HT-29 (cell line): Measurements from ENCODE around the gene SYNE2. TPM values are rescaled to one million over a fixed set of nuclear protein-coding genes. Genes with fewer than 3 reads are reported as not detected.

Experiments used
- DNase-seq: peaks from one replicate; pipeline ENCODE4 v3.0.0-alpha.2; 2015; ENCODE audit warnings: low spot score
- total RNA-seq: library from RNA; depleted of rRNA; stranded (reverse); fragments of >200 nt; shearing (Covaris generic); gene quantifications from 2 replicates; pipeline ENCODE4 v1.2.3, GENCODE V29; 2014

Gene SYNE2
- total RNA-seq, 1 experiment from 2014 or later, result 96.2 TPM

GRCh38 chr14:63910583-63911363 is 58.0 kb downstream of the SYNE2 start:
- DNase-seq, result no peak

GRCh38 chr14:63911404-63911803 is 58.6 kb downstream of the SYNE2 start:
- DNase-seq, result no peak

DNA sequence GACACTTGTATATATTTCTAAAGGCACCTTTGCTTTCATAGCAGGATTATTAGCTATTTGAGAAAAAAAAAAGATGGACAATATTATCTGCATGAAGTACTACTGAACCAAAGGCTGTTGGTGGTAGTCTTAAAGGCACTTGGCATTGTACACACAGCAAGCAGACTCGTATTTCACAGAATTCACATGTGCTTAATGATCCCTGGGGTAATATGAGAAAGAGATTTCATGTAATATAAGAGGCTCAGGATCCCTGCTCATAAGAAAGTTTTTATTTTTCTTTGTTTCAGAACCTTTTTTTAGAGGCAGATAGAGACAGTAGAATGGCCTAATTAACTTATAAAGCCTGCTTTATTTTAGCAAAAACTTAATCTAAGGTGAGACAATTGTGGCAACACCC is 59.5 kb downstream of the SYNE2 start:
- DNase-seq, result no peak

- no peak for DNase-seq
These were observed 65.6 kb downstream of the SYNE2 start for GRCh38 chr14:63918411-63918810.

DNA sequence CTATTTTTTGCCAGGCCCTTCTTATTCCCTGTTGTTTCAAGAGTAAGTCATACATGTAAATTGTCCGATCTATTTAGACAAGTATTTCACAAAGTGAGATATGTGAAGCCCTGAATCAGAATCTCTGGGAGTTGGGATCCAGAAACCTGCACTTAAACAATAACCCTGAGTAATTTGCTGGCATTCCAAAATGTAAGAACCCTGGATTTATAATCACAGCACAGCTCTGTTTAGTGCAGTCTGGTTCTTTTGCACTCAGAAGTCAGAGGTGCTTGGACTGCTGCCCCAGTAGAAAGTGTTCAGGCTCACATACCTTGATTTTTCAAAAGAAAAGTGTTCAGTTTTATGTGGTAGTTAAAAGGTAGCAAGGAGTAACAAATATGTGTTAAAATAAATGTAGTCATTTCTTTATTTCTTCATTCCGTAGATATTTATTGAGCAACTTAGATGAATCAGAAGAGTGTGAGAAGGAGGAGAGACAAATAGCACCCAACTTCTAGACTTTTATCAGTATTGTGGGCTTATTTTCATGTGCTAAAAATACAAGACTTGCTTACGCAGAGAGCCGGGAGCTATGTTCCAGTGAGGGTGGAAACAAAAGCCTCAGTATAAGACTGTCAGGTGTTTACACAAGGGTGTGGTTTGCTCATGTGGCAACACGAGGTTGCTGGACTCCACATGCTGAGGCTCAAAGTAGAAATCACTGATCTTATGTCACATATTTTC is 70.1 kb downstream of the SYNE2 start:
- DNase-seq, result peak; percentile 61

DNA sequence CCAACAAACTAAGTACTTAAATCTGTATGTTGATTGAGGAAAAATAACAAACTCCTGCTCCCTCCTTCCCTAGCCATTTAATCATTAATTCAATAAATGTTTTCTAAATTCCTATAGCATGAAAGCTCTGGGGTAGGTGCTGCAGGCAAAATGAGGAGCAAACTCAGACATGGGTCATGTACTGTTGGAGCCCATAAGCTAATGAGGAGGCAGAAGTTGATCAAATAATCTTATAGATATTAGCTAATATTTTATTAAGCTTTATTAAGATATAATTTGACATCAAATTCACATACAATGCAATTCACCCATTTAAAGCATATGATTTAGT is 70.6 kb downstream of the SYNE2 start:
- DNase-seq, result no peak

DNA sequence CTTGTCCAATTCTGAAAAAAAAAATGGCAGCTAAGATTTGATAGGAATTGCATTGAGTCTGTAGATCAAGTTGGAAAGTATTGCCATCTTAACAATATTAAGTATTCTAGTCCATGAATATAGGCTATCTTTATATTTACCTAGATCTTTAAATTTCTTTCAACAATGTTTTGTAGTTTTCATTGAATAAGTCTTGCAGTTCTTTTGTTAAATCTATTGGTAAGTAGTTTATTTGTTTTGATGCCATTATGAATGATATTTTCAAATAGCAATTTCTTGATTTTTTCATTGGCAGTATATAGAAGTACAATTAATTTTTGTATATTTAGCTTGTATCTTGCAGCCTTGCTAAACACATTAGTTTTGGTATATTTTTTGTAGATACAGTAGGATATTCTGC is 71.6 kb downstream of the SYNE2 start:
- DNase-seq, result no peak

DNA sequence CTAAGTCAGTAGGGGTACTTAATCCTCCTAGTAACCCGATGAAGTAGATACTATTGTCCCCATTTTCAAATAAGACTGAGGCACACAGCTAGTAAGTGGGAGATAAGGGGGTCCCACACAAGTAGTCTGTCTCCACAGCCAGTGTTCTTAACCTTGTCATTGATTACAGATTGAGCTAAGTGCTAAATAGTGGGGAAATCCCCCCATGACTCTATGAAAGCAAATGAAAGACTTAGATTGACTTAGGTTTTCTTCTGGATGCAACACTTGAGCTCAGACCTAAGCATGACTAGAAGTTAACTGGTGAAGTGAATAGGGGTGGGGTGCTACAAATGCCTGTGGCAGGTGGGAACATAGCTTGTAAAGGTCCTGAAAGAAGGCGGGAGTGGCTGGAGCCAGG is 73.8 kb downstream of the SYNE2 start:
- no peak for DNase-seq

DNA sequence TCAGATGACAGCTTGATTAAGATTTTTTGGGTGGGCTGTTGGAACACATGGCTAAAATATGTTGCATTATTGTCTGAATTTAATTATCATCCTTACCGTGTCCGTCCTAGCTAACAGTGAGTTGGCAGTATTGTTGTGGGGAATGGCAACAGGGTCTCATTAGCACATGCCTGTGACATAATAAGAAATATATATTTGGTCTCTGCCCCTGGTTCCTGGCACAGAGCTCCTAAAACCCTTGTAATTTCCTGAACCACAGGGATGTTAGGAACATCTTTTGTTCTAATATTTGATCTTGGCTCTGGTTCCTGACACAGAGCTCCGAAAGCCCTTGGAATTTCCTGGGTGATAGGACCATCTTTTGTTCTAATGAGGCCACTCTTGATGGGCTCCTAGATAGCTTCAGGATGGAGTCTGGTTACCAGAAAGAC is 76.0 kb downstream of the SYNE2 start:
- no peak for DNase-seq

- no peak for DNase-seq
These were observed 80.3 kb downstream of the SYNE2 start for GRCh38 chr14:63933110-63933509.

DNA sequence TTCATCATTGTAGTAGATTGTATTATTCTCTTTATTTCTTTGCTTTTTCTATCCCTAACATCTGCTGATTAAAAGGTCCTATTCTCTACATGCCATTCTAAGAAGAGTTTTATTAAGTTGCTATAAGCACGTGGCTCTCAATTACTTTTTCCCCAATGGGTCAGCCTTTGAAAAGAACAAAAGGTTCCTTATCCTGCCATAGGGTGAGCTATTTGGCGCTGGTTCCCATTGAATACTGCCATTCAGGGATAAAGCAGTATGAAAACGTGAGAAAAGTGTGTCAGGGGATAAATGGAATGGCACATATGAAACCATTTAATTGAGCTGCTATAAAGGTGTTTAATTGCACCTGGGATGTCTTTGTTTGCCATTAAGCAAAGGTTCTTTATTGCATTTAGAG is 80.9 kb downstream of the SYNE2 start:
- no peak for DNase-seq

DNA sequence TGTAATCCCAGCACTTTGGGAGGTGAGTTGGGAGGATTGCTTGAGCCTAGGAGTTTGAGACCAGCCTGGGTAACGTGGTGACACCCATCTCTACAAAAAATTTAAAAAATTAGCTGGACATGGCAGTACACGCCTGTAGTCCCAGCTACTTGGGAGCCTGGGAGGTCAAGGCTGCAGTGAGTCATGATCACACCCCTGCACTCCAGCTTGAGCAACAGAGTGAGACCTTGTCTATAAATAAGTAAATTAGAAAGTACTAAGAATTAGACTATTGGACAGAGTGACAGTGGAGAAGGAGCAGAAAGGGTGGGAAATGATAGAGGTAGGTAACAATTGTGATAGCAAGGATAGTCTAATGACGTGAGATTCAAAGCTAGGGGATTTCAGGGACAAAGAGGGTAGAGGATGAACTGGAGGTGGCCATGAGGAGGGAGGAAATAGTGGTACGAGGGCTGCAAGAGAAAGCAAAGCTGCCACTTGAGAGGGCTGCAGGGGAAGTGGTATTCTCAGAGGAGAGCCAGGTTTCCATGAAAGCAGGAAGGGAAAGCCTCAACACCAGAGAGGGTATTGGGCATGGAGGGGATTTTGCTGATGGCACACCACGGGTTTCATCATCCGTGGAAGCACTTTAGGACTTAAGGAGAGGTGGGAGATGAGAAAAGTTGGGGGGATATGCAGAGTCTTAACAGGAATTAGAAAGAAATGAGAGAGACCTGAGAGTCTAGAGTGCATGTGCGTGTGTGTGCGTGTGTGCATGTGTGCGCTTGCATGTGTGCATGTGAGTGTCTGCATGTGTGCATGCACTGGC is 85.6 kb downstream of the SYNE2 start:
- no peak for DNase-seq

- DNase-seq, result no peak
These were observed 86.1 kb downstream of the SYNE2 start for GRCh38 chr14:63939006-63939270.

- DNase-seq, result no peak
These were observed 87.6 kb downstream of the SYNE2 start for GRCh38 chr14:63940387-63940786.

DNA sequence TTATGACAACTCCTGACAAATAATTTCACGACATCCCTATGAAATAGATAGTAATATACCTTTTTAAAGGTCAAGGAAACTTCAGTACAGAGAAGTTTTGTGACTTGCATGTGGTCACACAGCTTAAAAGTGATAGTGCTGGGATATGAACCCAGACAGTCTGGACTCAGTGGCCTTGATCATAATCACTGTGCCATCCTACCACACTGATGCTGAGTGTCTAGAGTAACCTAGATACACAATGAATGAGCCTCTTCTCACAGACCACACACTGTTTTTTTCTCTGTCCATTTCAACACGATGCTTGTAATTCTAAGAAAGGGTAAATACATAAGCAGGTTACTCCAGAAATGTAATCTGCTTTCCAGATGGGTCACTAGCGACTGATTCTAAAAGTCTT is 88.2 kb downstream of the SYNE2 start:
- DNase-seq, result no peak

DNA sequence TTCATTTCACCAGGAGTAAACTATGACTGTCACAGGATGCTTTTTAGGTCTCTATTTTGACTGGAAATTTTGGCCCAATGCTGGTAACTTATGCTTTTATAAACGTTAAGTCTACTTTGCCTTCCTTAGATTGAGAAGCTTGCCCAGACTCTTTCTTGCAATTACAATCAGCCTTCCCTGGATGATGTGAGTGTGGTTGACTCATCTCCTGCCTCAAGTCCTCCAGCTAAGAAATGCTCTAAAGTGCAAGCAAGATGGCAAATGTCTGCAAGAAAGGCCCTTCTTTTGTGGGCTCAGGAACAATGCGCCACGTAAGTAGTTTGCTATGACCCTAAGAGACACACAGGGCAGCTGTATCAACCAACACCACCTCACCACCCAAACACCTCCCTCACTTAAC is 96.9 kb downstream of the SYNE2 start:
- no peak for DNase-seq

DNA sequence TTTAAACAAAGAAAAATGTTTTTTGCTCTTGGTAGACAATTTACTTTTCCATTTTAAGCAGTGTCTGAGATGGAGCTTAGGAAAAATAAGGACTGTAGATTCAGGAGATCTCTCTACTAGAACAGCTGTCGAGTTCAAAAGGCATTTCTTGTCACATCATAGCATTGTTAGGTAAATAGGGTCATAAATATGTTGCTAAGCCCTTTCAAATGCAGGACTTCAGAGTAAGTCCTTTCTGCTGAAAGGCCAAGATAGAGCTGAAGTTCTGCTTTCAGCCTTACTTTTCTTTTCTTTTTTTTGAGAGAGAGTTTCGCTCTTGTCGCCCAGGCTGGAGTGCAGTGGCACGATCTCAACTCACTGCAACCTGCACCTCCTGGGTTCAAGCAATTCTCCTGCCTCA is 98.2 kb downstream of the SYNE2 start:
- DNase-seq, result no peak

- no peak for DNase-seq
These were observed 98.6 kb downstream of the SYNE2 start for GRCh38 chr14:63951429-63951828.

DNA sequence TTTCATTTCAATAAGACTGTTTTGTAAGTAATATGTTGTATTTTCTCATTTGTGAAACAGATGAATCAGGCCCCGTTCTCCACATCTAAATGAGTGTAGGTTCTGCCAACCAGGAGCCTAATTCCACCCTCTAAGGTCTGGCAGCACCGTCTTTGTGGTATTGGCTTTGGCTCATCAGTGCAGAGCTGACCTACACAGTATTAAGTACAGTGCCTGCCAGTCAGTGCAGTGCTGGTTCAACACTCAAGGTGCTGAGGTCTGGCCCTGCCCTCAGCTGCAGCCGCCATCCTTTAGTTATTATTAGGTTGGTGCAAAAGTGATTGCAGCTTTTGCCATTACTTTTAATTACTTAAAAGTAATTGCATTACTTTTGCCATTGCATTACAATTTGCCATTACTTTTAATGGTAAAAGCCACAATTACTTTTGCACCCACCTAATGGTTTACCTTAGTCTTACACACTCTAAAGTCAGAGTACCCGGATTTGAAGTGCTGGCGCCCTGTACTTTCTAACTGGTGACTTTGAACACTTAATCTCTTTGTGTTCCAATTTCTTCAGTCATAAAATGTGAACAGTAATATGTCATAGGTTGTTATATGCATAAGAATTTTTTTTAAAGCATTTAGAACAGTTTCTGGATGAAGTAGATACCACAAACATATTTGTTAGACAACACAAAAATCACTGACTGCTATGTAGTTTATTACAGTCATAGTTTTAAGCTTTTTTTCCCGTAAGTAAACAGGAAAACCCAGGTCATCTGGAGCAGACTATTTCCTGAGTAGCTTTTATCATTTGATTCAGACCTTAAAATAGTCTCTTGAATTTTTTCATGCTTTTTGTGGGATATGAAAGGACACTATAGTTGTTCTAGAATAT is 99.5 kb downstream of the SYNE2 start:
- DNase-seq, result no peak

- DNase-seq, result no peak
These were observed 100.2 kb downstream of the SYNE2 start for GRCh38 chr14:63952933-63953437.

DNA sequence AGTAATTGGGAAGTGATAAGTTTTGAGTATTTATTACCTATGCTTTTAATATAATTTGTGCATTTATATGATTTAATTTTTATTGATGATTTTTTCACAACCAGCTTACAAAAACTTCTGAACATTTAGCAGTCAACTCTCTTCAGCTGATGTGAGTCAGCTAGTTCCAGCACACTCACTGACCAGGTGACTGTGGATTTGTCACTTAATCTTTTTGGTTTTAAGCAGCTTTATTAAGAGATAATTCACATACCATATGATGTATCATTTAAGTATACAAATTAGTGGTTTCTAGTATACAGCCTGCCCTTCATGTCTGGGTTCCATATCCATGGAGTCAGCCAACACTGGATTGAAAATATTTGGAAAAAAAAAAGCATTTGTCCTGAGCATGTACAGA is 103.5 kb downstream of the SYNE2 start:
- DNase-seq, result no peak
